T-helper 2 cell treated with Interferon-gamma antibody and Interleukin-4, amounts not matched to agents 5 μg/mL and 100 μg/mL, for 36 hours (primary cell): ENCODE results near the gene RSBN1L.
A peak's percentile ranks its signal among the peaks of the same experiment; 100 is the strongest.
"Not testable (repeated sequence)": the region's sequence is repeated elsewhere in the genome, so short reads cannot be mapped to it uniquely, and the experiment has no call there.

Source experiments
- DNase-seq: peaks from one replicate; pipeline ENCODE4 v3.0.0; 2021; ENCODE audit warnings: low spot score
- H3K27ac Mint-ChIP-seq: one replicate; pipeline ENCODE4 v1.8.0; 2021; ENCODE audit warnings: mild to moderate bottlenecking, mixed read lengths
- H3K27me3 Mint-ChIP-seq: one replicate; pipeline ENCODE4 v1.8.0; 2021; ENCODE audit warnings: low read depth, mixed read lengths
- H3K36me3 Mint-ChIP-seq: one replicate; pipeline ENCODE4 v1.8.0; 2021; ENCODE audit warnings: low read depth, mixed read lengths
- H3K4me1 Mint-ChIP-seq: one replicate; pipeline ENCODE4 v1.8.0; 2021; ENCODE audit warnings: low read depth, mixed read lengths
- H3K4me3 Mint-ChIP-seq: one replicate; pipeline ENCODE4 v1.8.0; 2022; ENCODE audit warnings: mild to moderate bottlenecking, moderate library complexity, mixed read lengths
- H3K9me3 Mint-ChIP-seq: one replicate; pipeline ENCODE4 v1.8.0; 2021; ENCODE audit warnings: mixed read lengths

The RSBN1L gene

DNA sequence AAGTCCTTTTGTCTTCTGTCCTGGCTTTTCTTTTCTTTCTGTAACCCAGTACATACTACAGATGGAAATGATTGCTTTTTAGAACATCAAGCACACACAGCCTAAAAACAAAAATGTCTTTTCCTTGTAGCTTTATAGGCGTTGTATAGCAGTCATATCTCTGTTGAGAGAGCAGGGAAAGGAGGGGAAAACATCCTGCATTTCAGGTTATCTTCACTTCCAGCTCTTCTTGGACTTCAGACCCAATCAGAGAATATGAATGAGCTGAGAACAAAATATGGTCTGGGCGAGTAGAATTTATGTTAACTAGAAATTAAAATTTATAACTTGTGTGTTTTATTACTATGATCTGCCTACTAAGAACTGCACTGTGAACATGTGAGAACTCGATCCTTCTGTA lies 87.3 kb downstream of the RSBN1L start:
- DNase-seq, result no peak
- no peak overlapping the region for H3K4me3 Mint-ChIP-seq
- no peaks in the 10 kb centered on the region for H3K27me3 Mint-ChIP-seq
- no peaks in the 10 kb centered on the region for H3K9me3 Mint-ChIP-seq
- H3K4me1 Mint-ChIP-seq, result peaks cover 13% of the 10 kb centered on the region
- H3K36me3 Mint-ChIP-seq, result peaks cover 46% of the 10 kb centered on the region
- H3K27ac Mint-ChIP-seq, result no peak overlapping the region

DNA sequence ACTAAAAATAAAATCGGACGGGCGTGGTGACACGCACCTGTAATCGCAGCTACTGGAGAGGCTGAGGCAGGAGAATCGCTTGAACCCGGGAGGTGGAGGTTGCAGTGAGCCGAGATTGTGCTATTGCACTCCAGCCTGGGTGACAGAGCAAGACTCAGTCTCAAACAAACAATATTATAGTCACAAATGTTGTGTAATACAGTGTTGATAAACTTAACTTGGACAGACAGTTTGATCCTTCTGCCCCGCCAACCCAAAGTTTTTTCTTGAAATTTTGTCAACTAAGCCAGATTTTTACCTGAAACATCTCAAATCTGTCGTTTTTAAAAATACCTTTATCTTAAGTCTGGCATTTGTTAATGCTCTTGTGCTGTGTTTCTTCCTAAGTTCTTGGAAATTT lies 88.2 kb downstream of the RSBN1L start:
- H3K27me3 Mint-ChIP-seq, H3K9me3 Mint-ChIP-seq, H3K4me3 Mint-ChIP-seq, DNase-seq: not testable (repeated sequence)
- Mint-ChIP-seq H3K27ac (peak overlapping the region; percentile 22), H3K36me3 (peaks cover 42% of the 10 kb centered on the region), H3K4me1 (peaks cover 15% of the 10 kb centered on the region)

- peaks cover 9% of the 10 kb centered on the region for H3K4me1 Mint-ChIP-seq
- H3K36me3 Mint-ChIP-seq, result peaks cover 35% of the 10 kb centered on the region
- H3K4me3 Mint-ChIP-seq, result no peak overlapping the region
- no peak overlapping the region for H3K27ac Mint-ChIP-seq
- no peak for DNase-seq
- no peaks in the 10 kb centered on the region for H3K9me3 Mint-ChIP-seq
- no peaks in the 10 kb centered on the region for H3K27me3 Mint-ChIP-seq
These were observed 89.8 kb downstream of the RSBN1L start for GRCh38 chr7:77786018-77786417.

- Mint-ChIP-seq H3K4me3 (no peak overlapping the region), H3K27ac (no peak overlapping the region), H3K9me3 (no peaks in the 10 kb centered on the region), H3K27me3 (no peaks in the 10 kb centered on the region), H3K36me3 (peaks cover 34% of the 10 kb centered on the region), H3K4me1 (peaks cover 9% of the 10 kb centered on the region)
- no peak for DNase-seq
These were observed 90.5 kb downstream of the RSBN1L start for GRCh38 chr7:77786741-77787140.

- Mint-ChIP-seq H3K27me3 (no peaks in the 10 kb centered on the region), H3K4me1 (peaks cover 5% of the 10 kb centered on the region), H3K4me3 (no peak overlapping the region), H3K9me3 (no peaks in the 10 kb centered on the region), H3K36me3 (peaks cover 26% of the 10 kb centered on the region), H3K27ac (peak overlapping the region; percentile 7)
- no peak for DNase-seq
These were observed 92.2 kb downstream of the RSBN1L start for GRCh38 chr7:77788327-77788902.

DNA sequence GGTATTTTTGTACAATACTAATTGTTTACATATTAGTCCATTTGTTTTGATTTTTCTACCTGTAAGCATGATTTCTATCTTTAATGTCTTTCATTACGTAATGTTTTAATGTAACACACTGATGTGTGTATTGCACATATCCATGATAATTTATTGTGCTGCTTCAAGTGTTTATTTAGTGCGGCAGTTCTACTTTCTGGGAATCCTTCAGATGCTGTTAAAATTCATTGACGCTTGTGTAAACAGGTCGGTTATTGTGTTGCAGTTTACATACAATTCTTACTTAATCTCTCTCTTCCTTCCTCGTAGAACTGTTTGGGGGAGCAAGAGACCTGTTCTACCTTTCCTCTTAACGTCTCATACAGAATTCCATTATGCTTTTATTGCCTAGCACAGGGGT lies 95.1 kb downstream of the RSBN1L start:
- H3K9me3 Mint-ChIP-seq, result no peaks in the 10 kb centered on the region
- H3K36me3 Mint-ChIP-seq, result peaks cover 18% of the 10 kb centered on the region
- no peak overlapping the region for H3K4me3 Mint-ChIP-seq
- peaks cover 20% of the 10 kb centered on the region for H3K4me1 Mint-ChIP-seq
- H3K27ac Mint-ChIP-seq, result no peak overlapping the region
- DNase-seq, result no peak
- no peaks in the 10 kb centered on the region for H3K27me3 Mint-ChIP-seq

GRCh38 chr7:77791956-77792355 lies 95.7 kb downstream of the RSBN1L start:
- H3K4me3 Mint-ChIP-seq, result no peak overlapping the region

DNA sequence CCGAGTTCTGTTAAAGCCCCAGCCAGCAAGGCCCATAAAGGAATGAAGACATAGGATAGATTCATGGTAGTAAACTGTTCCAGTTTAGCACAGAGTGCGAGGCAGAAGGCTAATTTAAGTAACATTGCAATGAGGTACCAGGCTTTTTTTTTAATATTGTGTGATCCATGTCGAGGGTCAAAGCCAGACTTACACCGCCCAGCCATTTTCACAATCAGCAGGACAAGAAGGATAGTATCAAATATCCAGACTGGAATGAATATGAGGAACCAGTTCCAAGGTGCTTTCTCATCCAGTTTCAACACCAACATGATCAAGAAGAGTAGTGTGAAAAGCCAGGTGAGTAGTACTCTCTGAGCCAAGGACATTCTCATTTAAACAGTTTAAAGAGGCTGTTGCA lies 97.7 kb downstream of the RSBN1L start:
- Mint-ChIP-seq H3K27ac (peak overlapping the region; percentile 19), H3K4me3 (no peak overlapping the region), H3K27me3 (no peaks in the 10 kb centered on the region), H3K36me3 (peaks cover 32% of the 10 kb centered on the region), H3K9me3 (no peaks in the 10 kb centered on the region), H3K4me1 (peaks cover 33% of the 10 kb centered on the region)
- no peak for DNase-seq

More at GRCh38 chr7:77791956-77792355, 95.7 kb downstream of the RSBN1L start:
- Mint-ChIP-seq H3K36me3 (peaks cover 20% of the 10 kb centered on the region), H3K27ac (no peak overlapping the region), H3K27me3 (no peaks in the 10 kb centered on the region), H3K4me1 (peaks cover 26% of the 10 kb centered on the region), H3K9me3 (no peaks in the 10 kb centered on the region)
- DNase-seq, result no peak

DNA sequence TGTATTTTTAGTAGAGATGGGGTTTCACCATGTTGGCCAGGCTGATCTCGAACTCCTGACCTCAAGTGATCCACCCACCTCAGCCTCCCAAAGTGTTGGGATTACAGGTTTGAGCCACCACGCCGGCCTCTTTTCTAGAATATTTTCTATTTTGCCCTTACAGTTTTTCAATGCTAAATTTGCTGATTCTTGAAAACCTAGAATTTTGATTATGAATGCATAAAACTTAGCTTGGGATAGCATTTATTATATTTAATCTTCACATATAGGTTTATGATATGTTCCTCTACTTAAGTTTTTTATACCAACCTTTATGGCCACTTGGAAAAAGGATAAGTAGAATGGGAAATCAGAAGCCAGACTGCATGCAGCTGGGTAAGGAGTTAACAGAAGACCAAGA lies 99.8 kb downstream of the RSBN1L start:
- Mint-ChIP-seq H3K4me3 (peak overlapping the region; percentile 98), H3K4me1 (peaks cover 44% of the 10 kb centered on the region), H3K27ac (peak overlapping the region; percentile 10), H3K9me3 (no peaks in the 10 kb centered on the region), H3K36me3 (peaks cover 46% of the 10 kb centered on the region), H3K27me3 (no peaks in the 10 kb centered on the region)
- DNase-seq, result no peak

DNA sequence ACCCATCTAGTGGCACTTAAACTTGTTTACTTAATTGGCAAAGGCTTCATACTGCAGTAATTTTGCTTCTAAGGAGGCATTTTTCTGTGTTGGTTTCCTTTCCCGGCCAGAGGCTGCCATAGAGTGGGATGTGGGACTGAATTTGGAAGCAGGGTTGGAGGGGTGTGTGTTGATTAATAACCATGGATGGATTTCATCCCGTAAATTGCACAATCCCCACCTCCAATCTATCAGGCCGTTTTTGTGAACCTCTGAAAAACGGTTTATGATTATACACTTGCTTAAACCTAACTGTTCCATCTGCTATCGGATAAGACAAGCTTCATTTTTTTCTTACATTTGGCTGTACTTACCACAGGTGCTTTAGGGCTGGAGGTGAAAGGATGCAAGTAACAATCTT lies 100.7 kb downstream of the RSBN1L start:
- Mint-ChIP-seq H3K27ac (peak overlapping the region; percentile 96), H3K4me1 (peaks cover 52% of the 10 kb centered on the region)

GRCh38 chr7:77797734-77798393 lies 101.6 kb downstream of the RSBN1L start:
- Mint-ChIP-seq H3K36me3 (peaks cover 52% of the 10 kb centered on the region), H3K9me3 (no peaks in the 10 kb centered on the region), H3K4me1 (peaks cover 59% of the 10 kb centered on the region), H3K4me3 (peak overlapping the region; percentile 98), H3K27me3 (no peaks in the 10 kb centered on the region), H3K27ac (peak overlapping the region; percentile 96)
- DNase-seq, result no peak

More for the DNA sequence above, 100.7 kb downstream of the RSBN1L start:
- Mint-ChIP-seq H3K36me3 (peaks cover 51% of the 10 kb centered on the region), H3K4me3 (peak overlapping the region; percentile 98), H3K27me3 (no peaks in the 10 kb centered on the region), H3K9me3 (no peaks in the 10 kb centered on the region)
- DNase-seq, result no peak

DNA sequence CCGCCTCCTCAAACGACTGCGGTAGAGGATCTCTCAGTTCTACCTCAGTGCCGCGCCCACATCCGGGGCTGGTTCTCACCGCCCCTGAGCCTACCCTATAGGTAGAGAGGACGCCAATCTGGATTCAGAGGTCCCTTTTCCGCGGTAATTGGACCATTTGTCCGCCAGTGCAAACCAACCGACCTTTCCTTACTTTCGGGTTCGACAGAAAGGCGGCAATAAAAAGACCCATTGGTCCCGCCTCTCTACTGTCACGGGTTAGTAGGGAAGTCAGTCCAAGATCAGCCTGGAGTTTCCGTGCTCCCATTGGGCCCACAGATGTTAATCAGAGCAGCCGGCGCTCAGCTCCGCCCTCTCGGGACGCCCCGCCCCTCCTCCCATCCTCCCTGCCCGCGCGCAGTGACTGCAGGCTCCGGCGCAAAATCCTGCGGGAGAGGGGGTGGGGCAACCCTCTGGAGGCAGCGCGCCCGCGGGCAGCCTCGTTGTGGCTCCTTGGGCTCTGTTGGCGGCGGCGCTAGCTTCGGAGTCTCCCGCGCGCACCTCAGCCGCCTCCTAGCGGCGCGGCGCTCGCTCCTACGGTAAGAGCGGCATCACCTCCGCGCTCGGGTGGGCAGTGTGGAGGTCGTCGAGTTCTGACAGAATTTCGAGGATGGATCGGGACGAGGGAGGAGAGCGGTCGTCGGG lies 102.3 kb downstream of the RSBN1L start, which contains the start of the genes PHTF2 and TMEM60:
PHTF2 (plus strand) TSS at position 380 of the 684 bp plus-strand sequence.
TMEM60 (minus strand) TSS at position 41 of the 684 bp plus-strand sequence. CDS start 4,061 bp downstream, outside the sequence.
- Mint-ChIP-seq H3K36me3 (peaks cover 59% of the 10 kb centered on the region), H3K4me1 (peaks cover 66% of the 10 kb centered on the region), H3K9me3 (peaks cover 3% of the 10 kb centered on the region), H3K4me3 (peak within 1 kb of the TSS; percentile 98), H3K27ac (peak within 1 kb of the TSS; percentile 96), H3K27me3 (no peaks in the 10 kb centered on the region)
- DNase-seq, result peak; percentile 93

GRCh38 chr7:77799078-77799964 lies 103.1 kb downstream of the RSBN1L start:
- Mint-ChIP-seq H3K9me3 (peaks cover 8% of the 10 kb centered on the region), H3K27ac (peak overlapping the region; percentile 96), H3K4me1 (peaks cover 68% of the 10 kb centered on the region), H3K4me3 (peak overlapping the region; percentile 98), H3K36me3 (peaks cover 58% of the 10 kb centered on the region), H3K27me3 (no peaks in the 10 kb centered on the region)
- DNase-seq, result peak; percentile 24
